ENCODE data around the gene PRPSAP1. TPM values are rescaled to one million over a fixed set of nuclear protein-coding genes. Genes with fewer than 3 reads are reported as not detected.

Gene PRPSAP1
- total RNA-seq, 2 experiments from 2014 or later = 30.1 to 33.3 TPM

GRCh38 chr17:76304226-76305134 lies 49.2 kb downstream of the PRPSAP1 start:
- H3K4me3 Mint-ChIP-seq = no peak overlapping the region
- CTCF ChIA-PET = interaction anchor here (0.6 to 9.4 kb wide), 12 partner anchors 25 to 443 kb away, joined by 3 to 113 read pairs (median 4); partner anchors contain the start of gene SPHK1
- no peaks in the 10 kb centered on the region for H3K4me1 Mint-ChIP-seq (ENCODE audit: low read depth)
- H3K36me3 Mint-ChIP-seq (ENCODE audit: low read depth) = peaks cover 2% of the 10 kb centered on the region
- H3K27ac Mint-ChIP-seq = no peak overlapping the region
- no peaks in the 10 kb centered on the region for H3K9me3 Mint-ChIP-seq
- no peak for DNase-seq
- H3K27me3 Mint-ChIP-seq (ENCODE audit: low read depth) = no peaks in the 10 kb centered on the region
- intact Hi-C loops (cut with micrococcal nuclease) = no loop called here

GRCh38 chr17:76297436-76297835 lies 56.3 kb downstream of the PRPSAP1 start:
- H3K4me3 Mint-ChIP-seq = no peak overlapping the region
- peaks cover 2% of the 10 kb centered on the region for H3K4me1 Mint-ChIP-seq (ENCODE audit: low read depth)
- no peak overlapping the region for H3K27ac Mint-ChIP-seq
- no peaks in the 10 kb centered on the region for H3K36me3 Mint-ChIP-seq (ENCODE audit: low read depth)
- intact Hi-C loops (cut with micrococcal nuclease) = no loop called here
- CTCF ChIA-PET = interaction anchor here (0.5 to 9.4 kb wide), 9 partner anchors 9 to 375 kb away, joined by 3 to 113 read pairs (median 20); no protein-coding TSS in a partner anchor
- DNase-seq = no peak
- no peaks in the 10 kb centered on the region for H3K9me3 Mint-ChIP-seq
- H3K27me3 Mint-ChIP-seq (ENCODE audit: low read depth) = no peaks in the 10 kb centered on the region

- Mint-ChIP-seq H3K9me3 (no peaks in the 10 kb centered on the region), H3K4me1 (ENCODE audit: low read depth) (peaks cover 2% of the 10 kb centered on the region), H3K27me3 (ENCODE audit: low read depth) (no peaks in the 10 kb centered on the region), H3K27ac (no peak overlapping the region), H3K4me3 (no peak overlapping the region), H3K36me3 (ENCODE audit: low read depth) (no peaks in the 10 kb centered on the region)
- DNase-seq = no peak
- CTCF ChIA-PET = interaction anchor here (1.2 to 9.4 kb wide), 5 partner anchors 13 to 282 kb away, joined by 3 to 113 read pairs (median 20); no protein-coding TSS in a partner anchor
- intact Hi-C loops (cut with micrococcal nuclease) = no loop called here
Measured at GRCh38 chr17:76296889-76297288, 56.8 kb downstream of the PRPSAP1 start.

GRCh38 chr17:76296186-76296585 lies 57.5 kb downstream of the PRPSAP1 start:
- Mint-ChIP-seq H3K36me3 (ENCODE audit: low read depth) (no peaks in the 10 kb centered on the region), H3K9me3 (no peaks in the 10 kb centered on the region), H3K4me3 (no peak overlapping the region), H3K4me1 (ENCODE audit: low read depth) (peaks cover 2% of the 10 kb centered on the region), H3K27me3 (ENCODE audit: low read depth) (no peaks in the 10 kb centered on the region), H3K27ac (no peak overlapping the region)
- CTCF ChIA-PET = interaction anchor here (0.6 to 1.5 kb wide), 4 partner anchors 9 to 291 kb away, joined by 3 to 7 read pairs (median 5); no protein-coding TSS in a partner anchor
- DNase-seq = no peak
- intact Hi-C loops (cut with micrococcal nuclease) = no loop called here

- CTCF ChIA-PET = no interaction called here
- intact Hi-C loops (cut with micrococcal nuclease) = no loop called here
- no peaks in the 10 kb centered on the region for H3K9me3 Mint-ChIP-seq
- no peaks in the 10 kb centered on the region for H3K4me1 Mint-ChIP-seq (ENCODE audit: low read depth)
- H3K27ac Mint-ChIP-seq = no peak overlapping the region
- H3K4me3 Mint-ChIP-seq = no peak overlapping the region
- H3K36me3 Mint-ChIP-seq (ENCODE audit: low read depth) = no peaks in the 10 kb centered on the region
- H3K27me3 Mint-ChIP-seq (ENCODE audit: low read depth) = no peaks in the 10 kb centered on the region
- DNase-seq = no peak
Measured at GRCh38 chr17:76293106-76293505, 60.6 kb downstream of the PRPSAP1 start.

GRCh38 chr17:76292567-76292966 lies 61.1 kb downstream of the PRPSAP1 start:
- no peaks in the 10 kb centered on the region for H3K4me1 Mint-ChIP-seq (ENCODE audit: low read depth)
- no peaks in the 10 kb centered on the region for H3K9me3 Mint-ChIP-seq
- no peak overlapping the region for H3K4me3 Mint-ChIP-seq
- H3K27me3 Mint-ChIP-seq (ENCODE audit: low read depth) = no peaks in the 10 kb centered on the region
- no peak overlapping the region for H3K27ac Mint-ChIP-seq
- intact Hi-C loops (cut with micrococcal nuclease) = no loop called here
- CTCF ChIA-PET = no interaction called here
- DNase-seq = no peak
- no peaks in the 10 kb centered on the region for H3K36me3 Mint-ChIP-seq (ENCODE audit: low read depth)

- Mint-ChIP-seq H3K27ac (no peak overlapping the region), H3K4me1 (ENCODE audit: low read depth) (peaks cover 8% of the 10 kb centered on the region), H3K4me3 (no peak overlapping the region), H3K9me3 (no peaks in the 10 kb centered on the region), H3K27me3 (ENCODE audit: low read depth) (no peaks in the 10 kb centered on the region), H3K36me3 (ENCODE audit: low read depth) (no peaks in the 10 kb centered on the region)
- no peak for DNase-seq
- CTCF ChIA-PET = interaction anchor here (1.6 to 6.6 kb wide), 5 partner anchors 17 to 268 kb away, joined by 6 to 243 read pairs (median 23); partner anchors contain the start of gene FOXJ1
- intact Hi-C loops (cut with micrococcal nuclease) = no loop called here
Measured at GRCh38 chr17:76281573-76282371, 71.9 kb downstream of the PRPSAP1 start.

- Mint-ChIP-seq H3K27ac (no peak overlapping the region), H3K27me3 (ENCODE audit: low read depth) (no peaks in the 10 kb centered on the region), H3K36me3 (ENCODE audit: low read depth) (no peaks in the 10 kb centered on the region), H3K4me1 (ENCODE audit: low read depth) (peaks cover 16% of the 10 kb centered on the region), H3K4me3 (no peak overlapping the region), H3K9me3 (no peaks in the 10 kb centered on the region)
- no peak for DNase-seq
- intact Hi-C loops (cut with micrococcal nuclease) = no loop called here
- CTCF ChIA-PET = interaction anchor here (1.1 to 6.6 kb wide), 15 partner anchors 11 to 267 kb away, joined by 3 to 243 read pairs (median 12); partner anchors contain the start of genes EXOC7 and FOXJ1
Measured at GRCh38 chr17:76280650-76281049, 73.1 kb downstream of the PRPSAP1 start.

GRCh38 chr17:76279742-76280287 lies 73.9 kb downstream of the PRPSAP1 start:
- no peak for DNase-seq
- Mint-ChIP-seq H3K27me3 (ENCODE audit: low read depth) (no peaks in the 10 kb centered on the region), H3K36me3 (ENCODE audit: low read depth) (no peaks in the 10 kb centered on the region), H3K27ac (no peak overlapping the region), H3K9me3 (no peaks in the 10 kb centered on the region), H3K4me3 (no peak overlapping the region), H3K4me1 (ENCODE audit: low read depth) (peaks cover 23% of the 10 kb centered on the region)
- CTCF ChIA-PET = interaction anchor here (0.6 to 6.6 kb wide), 50 partner anchors 8 to 377 kb away, joined by 3 to 243 read pairs (median 5); partner anchors contain the start of genes EXOC7, FOXJ1 and UBALD2
- intact Hi-C loops (cut with micrococcal nuclease) = loop anchor here (1.0 kb wide), 4 partner anchors 98 to 375 kb away; no protein-coding TSS in a partner anchor

- H3K4me3 Mint-ChIP-seq = no peak overlapping the region
- DNase-seq = peak; percentile 91
- CTCF ChIA-PET = interaction anchor here (0.6 to 6.6 kb wide), 51 partner anchors 8 to 376 kb away, joined by 3 to 243 read pairs (median 5); partner anchors contain the start of genes EXOC7, FOXJ1 and UBALD2
- H3K9me3 Mint-ChIP-seq = no peaks in the 10 kb centered on the region
- no peaks in the 10 kb centered on the region for H3K36me3 Mint-ChIP-seq (ENCODE audit: low read depth)
- H3K4me1 Mint-ChIP-seq (ENCODE audit: low read depth) = peaks cover 28% of the 10 kb centered on the region
- intact Hi-C loops (cut with micrococcal nuclease) = loop anchor here (1.0 kb wide), 4 partner anchors 97 to 374 kb away; no protein-coding TSS in a partner anchor
- H3K27ac Mint-ChIP-seq = no peak overlapping the region
- no peaks in the 10 kb centered on the region for H3K27me3 Mint-ChIP-seq (ENCODE audit: low read depth)
Measured at GRCh38 chr17:76278952-76279741, 74.6 kb downstream of the PRPSAP1 start.

GRCh38 chr17:76278268-76278908 lies 75.3 kb downstream of the PRPSAP1 start:
- CTCF ChIA-PET = interaction anchor here (0.6 to 6.6 kb wide), 15 partner anchors 11 to 483 kb away, joined by 3 to 243 read pairs (median 8); partner anchors contain the start of gene FOXJ1
- H3K9me3 Mint-ChIP-seq = no peaks in the 10 kb centered on the region
- intact Hi-C loops (cut with micrococcal nuclease) = no loop called here

More at GRCh38 chr17:76278268-76278908, 75.3 kb downstream of the PRPSAP1 start:
- H3K4me1 Mint-ChIP-seq (ENCODE audit: low read depth) = peaks cover 35% of the 10 kb centered on the region
- DNase-seq = no peak
- H3K36me3 Mint-ChIP-seq (ENCODE audit: low read depth) = no peaks in the 10 kb centered on the region
- no peak overlapping the region for H3K27ac Mint-ChIP-seq
- H3K4me3 Mint-ChIP-seq = no peak overlapping the region
- H3K27me3 Mint-ChIP-seq (ENCODE audit: low read depth) = no peaks in the 10 kb centered on the region

All from activated naive CD4-positive, alpha-beta T cell treated with anti-CD3 and anti-CD28 coated beads for 36 hours (primary cell).